Kidney capillary endothelial cell (primary cell): ENCODE data around the gene EFCC1.
A peak's percentile ranks its signal among the peaks of the same experiment; 100 is the strongest.

Experiments
- DNase-seq: peaks from one replicate; pipeline ENCODE4 v3.0.0-alpha.2; 2018; ENCODE audit warnings: low spot score

EFCC1 gene

DNA sequence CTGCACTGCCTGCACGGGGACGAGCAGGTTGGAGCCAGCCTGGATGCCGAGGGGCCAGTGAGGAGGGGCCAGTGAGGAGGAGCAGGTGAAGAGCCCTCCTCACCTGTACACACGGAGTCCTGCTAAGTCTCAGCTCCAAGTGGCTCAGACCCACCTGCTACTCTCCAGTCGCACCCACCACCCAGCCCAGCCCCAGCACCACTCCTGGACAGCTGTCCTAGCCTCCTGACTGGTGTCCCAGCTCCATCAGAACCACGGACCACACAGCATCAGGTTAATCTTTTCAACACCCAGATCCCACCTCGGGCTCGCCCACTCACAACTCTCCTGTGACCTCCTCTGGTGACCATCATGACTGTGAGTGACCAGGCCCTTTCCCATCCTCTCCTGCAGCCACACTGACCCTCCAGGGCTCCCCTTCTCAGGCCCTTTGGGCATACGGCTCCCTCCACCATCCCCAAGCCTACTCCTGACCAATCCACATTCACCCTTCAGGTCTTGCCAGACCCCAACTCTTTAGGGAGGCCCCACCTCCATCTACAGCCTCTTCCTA is 13.8 kb downstream of the EFCC1 start:
- DNase-seq = no peak

DNA sequence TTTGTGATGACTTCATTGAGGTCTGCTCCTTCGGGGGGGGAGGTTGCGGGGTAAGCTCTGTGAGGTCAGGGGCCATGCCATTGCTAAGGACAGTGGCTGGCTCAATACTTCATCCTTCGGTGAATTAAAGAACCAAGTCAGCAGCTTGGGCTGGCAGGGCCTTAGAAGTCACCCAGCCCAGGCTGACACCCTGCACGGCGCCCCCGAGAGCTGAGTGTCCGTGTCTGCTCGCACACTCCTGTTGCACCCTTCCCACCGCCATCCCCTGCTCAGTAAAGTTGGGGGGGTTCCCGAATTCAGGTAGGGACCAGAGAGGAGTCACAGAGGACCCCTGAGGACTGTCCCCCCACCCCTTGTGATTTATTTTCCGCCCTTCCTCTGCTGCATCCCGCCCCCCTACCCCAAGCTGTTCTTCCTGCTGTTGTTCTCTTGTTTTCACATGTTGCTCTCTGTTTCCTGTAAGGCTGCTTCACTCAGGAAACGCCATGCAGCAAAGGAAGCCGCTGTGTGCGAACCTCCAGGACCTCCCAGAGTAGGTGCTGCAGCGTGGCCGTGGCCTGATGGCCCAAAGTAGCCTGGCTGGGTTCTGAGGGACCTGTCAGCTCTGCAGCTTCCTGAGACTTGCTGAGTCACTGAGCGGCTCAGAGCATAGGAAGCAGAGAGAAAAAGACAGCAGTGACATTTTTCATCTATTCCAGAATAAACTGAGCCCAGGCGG is 14.4 kb downstream of the EFCC1 start:
- DNase-seq = peak; percentile 95

DNA sequence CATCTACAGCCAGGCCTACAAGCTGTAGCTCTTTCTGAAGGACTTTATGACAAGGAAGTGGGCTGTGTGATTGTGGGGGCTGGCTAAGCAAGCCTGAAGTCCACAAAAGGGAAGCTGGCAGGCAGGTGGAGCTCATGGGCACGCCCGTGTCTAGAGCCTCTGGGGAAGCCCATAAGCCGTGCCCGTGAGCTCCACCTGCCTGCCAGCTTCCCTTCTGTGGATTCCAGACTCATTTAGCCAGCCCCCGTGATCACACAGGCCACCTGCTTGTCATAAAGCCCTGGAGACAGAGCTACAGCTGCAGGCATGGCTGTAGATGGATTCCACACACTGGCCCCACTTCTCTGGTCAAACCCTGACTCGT is 15.2 kb downstream of the EFCC1 start:
- DNase-seq = peak; percentile 38

DNA sequence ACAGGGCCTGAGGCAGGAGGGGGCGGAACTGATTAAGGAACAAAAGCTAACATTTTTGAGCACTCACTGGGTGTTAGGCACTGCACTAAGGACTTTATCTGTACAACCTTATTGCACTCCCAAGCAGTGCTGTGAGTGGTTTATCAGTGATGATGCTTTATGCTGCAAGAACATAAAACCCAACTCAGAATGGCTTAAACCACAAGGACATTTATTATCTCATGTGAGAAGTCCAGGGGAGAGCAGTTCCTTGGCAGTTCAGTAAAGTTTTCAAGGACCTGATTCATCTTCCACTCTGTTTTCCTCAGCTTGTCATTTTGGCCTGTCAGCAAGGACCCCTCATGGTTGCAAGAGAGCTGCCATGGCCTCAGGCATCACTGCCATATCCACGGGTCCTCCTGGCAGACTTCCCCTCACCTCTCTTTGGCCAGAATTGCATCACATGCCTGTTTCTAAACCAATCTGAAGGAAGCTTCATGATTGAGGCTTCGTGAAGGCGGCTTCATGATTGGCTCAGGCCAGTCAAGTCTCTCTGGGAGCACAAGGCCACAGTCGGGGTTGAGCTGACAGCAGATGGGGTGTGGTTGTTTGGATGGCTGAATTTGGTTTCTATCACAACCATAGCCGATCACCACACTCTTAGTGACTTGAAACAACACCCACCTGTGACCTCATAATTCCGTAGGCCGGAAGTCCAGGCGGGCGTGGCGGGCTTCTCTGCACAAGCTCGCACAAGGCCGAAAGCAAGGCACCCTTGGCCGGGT is 15.8 kb downstream of the EFCC1 start:
- DNase-seq = peak; percentile 40

DNA sequence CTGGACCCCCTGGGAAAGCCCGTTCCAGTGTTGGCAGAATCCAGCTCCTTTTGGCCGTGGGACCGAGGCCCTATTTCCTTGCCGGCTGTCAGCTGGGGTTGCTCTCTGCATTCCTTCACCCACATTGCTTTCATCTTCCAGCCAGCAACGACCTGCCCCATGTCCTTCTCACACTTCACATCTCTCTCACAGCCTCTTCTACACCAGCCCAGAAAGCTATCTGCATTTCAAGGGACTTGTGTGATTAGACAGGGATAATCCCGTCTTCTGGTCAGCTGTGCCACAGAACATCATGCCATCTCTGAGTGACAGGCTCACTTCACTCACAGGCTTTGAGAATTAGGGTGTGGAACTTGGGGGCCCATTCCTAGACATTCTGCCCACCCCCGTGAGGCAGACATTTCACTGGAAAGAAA is 16.4 kb downstream of the EFCC1 start:
- DNase-seq = no peak

DNA sequence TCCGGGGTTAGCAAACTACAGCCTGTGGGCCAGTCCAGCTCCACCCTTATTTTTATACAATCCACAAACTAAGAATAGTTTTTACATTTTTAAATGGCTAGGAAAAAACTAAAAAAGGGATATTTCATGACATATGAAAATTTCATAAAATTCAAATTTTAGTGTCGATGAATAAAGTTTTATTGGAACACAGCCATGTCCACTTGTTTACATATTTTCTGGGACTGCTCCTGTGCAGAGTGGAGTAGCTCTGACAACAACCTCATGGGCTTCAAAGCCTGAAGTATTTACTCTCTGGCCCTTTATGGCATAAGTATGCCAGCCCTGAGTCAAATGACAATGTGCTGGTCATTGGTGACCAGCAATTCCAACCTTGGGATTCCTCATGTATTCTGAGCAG is 17.2 kb downstream of the EFCC1 start:
- DNase-seq = no peak

DNA sequence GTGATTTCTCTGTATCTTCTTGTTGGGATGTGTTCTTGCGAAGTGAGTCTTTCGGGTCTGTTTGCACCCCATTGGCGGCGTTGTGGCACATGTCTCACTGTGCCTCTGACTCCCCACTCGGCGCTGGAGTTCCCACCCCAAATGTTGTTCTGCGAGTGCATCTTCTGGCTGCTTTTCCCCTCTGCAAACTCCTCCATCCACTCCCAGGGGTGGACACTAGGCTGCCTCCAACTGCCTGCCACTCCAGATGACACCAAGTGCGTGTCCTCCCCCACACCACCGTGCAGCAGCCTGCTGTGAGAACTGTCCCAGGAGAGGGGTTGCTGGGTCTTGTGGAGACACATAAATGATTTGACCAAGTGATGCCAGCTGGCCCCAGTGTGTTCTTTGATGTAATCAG is 17.6 kb downstream of the EFCC1 start:
- no peak for DNase-seq

DNA sequence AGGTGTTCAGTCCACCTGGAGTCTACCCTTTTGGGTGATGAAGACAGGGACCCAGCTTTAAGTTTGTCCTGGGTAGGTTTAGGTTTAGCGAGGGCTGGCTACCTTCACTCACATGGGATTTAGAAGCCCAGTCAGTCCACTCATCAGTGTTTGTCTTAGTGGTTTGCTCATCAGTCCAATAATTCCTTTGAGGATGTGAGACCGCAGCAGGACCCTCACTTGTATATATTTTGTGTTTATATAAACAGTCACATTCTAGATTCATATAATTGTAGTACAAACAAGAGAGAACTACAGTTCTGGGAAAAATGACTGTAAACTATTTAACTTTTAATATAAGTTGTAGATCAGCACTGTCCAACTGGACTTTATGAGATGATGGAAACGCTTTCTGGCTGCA is 18.2 kb downstream of the EFCC1 start:
- DNase-seq = no peak

DNA sequence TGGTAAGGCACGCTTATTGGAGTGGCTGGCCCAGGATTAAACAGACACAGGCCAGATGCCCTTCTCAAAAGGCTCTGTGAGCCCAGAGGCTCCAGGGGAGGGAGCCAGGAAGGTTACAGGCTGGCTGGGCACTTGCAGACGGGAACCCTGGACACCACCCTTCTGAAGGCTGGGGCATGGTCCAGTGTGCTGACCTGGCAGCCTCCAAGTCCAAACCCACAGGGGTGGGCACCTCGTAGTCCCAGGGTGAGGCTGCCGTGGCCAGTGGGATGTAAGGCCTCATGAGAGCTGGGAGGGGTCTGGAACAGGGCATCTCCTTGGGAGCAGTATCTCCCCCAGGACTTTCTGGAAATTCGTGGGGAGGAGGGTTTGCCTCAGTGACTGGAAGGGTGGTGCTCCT is 19.6 kb downstream of the EFCC1 start:
- DNase-seq = no peak

DNA sequence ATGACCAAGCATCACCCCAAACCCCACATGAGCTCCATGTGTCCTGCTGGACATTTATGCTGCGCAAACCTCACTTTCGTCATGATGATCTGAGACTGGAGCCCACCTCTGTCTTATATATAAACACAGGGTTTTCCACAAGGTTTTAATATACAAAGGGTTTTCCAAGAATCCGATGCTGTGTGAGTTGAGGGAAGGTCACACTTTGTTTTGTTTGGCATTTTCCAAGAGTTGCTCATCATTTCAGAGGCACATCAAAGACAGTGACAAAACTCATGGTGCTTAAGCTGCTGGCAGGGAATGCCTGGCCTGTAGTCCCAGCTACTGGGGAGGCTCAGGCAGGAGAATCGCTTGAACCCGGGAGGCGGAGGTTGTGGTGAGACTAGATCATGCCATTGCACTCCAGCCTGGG is 20.0 kb downstream of the EFCC1 start:
- DNase-seq = no peak

DNA sequence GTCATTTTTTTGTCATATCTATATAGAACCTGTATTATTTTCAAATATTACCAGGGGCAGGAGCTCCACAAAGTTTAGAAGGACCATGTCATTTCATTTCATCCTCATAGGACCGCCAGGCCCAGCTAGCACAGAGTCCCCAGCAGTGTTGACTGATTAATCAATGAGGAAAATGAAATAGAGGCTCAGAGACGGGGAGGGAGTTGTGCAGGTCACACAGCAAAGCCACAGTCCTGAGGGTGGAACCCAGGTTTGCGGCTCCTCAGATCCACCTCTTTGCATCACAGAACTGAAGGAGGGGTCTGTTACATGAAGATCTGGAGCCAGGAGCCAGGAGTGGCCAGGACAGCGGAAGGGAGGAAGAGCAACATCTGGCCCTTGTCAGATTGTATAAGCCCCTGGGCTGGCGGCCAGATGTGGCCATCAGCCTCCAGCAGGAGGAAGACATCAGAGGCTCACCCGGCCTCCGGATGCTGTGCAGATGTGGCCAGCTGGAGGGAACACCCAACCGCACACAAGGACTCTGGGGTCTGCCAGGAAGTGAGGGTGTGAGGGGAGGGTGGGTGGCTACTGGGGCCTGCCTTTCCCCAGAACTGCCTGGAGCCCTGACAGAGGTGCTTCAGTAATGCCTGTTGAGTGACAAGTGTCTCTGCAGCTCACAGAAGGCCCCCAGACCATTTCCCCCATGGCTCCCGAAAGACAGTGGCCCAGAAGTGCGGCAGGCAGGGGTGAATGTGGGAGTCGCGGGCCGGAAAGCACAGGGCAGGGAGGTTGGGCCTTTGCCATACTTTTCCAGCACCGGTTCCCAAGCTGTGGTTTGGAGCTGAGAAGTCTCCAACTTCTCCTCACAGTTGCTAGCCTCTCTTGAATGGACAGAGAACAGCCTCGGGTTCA is 21.3 kb downstream of the EFCC1 start:
- no peak for DNase-seq

DNA sequence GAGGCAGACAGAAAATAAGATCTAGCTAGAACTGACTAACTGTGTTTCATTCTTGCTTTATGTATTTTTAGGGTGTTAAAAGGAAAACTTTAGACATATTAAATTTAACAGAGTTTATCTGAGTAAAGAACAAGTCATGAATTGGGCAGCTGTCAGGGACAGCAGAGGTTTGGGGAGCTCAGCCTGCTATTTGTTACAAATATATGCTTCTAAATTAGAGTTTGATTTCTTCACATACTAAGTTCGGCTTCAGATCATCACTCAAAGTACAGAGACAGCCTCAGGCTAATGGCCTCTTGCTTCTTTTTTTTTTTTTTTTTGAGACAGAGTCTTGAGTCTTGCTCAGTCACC is 21.9 kb downstream of the EFCC1 start:
- DNase-seq = no peak

DNA sequence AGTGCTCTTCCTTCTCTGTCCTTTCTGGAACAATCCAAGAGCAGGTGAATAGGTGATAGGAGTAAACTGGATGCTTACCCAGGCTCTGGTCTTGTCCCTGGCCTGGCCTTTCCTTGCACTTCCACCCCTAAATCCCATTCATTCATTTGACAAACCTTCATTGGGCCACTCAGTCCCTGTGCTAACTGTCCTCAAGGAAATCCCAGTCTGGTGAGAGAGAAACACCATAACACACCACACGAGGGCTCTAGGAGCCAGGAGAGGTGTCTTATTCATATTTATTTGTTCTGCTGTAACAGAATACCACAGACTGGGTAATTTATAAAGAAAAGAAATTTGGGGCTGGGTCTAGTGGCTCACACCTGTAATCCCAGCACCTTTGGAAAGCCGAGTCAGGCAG is 22.8 kb downstream of the EFCC1 start:
- no peak for DNase-seq

DNA sequence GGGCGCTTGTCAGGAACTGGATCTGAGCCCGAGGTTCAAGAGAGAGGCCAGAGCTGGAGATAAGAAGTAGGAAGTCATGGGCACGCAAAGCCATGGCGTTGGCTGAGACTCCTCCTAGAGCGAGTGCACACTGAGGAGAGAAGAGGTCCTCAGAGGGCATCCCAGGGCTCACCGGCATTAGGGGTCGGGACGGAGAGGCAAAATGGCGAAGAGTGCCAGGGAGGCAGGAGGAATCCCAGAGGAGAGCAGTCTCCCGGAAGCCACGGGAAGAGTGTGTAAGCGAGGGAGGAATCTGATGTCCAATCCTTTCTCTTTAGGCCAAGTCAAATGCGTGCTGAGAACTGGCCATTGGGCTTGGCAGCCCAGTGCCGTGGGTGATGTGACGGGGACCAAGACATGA is 24.0 kb downstream of the EFCC1 start:
- no peak for DNase-seq

DNA sequence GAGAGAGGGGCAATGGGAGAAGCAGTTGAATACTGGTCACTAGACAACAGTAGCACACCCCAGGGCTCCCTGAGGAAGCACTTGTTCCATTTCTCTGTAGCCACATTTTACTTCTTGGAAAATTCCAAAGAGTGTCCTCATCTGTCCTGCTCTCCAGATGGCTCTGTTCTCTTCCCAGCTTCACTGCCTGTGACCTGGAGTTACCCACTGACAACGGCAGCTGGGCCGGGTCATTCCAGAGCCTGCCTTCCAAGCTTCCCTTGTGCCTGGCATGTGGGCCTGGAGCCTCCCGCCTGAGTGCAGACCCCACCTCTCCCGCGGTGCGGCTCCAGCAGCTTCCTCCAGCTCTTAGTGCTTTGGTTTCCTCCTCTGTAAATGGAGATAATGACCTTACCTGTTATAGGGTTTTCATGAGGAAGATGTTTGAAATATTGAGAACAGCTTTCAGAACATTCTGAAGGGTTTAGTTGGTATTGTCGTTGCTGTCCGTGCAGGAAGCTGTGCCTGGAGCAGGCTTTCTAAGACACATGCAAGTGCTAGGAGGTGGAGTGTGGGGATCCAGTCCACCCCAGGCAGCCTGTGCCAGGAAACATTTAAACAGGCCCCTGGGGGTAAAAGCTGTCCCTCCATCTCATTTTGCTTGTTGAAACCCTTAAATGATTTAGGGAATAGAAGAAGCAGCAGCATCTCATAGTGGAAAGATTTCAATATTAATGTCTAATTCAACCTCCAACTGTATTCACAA is 24.8 kb downstream of the EFCC1 start:
- no peak for DNase-seq

DNA sequence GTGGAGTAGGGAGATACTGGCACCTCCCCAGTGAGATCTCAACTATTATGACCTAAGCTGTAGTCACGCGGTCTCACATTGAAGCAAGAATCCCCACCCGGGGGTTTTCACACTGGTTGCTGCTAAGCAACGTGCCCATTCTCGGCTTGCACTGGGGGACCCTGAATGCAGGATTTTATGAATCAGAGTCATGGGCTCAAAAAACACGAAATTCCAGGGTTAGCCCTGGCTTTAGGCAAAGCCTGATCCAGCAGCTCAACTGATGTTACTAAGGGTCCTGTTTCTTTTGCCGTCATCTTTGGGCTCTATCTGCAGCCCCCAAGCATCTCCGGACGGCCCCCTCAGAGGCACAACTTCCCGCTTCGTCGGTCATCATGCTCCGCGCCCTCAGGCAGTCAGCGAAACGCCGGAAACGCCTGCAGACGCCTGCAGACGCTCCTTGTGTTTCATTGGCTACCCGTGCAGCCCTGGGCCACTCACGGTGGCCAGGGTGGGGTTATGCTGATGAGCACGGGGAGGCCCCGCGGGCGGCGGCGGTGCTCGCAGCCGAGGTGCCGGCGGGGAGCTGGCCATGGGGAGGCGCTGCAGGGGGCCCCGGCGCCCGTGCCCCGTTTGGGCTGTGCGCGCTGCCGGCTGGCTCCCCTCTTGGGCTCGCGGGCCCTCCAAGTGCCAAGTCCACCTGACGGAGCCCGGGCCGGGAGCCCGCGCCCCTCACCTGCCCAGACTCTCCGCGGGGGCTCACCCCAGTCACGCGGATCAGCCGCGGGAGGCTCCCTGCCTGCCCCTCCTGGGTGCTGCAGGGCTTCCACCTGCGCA is 25.8 kb downstream of the EFCC1 start:
- DNase-seq = peak; percentile 87

DNA sequence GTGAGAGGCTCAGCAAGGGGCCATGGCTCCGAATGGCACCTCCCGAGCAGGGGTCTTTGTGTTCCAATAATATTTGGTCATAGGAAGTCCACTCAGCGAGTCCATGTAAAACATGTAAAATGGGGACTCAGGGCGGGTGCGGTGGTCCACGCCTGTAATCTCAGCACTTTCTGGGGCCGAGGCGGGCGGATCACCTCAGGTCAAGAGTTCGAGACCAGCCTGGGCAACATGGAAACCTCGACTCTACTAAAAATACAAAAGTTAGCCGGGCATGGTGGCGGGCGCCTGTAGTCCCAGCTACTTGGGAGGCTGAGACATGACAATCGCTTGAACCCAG is 26.4 kb downstream of the EFCC1 start:
- no peak for DNase-seq

DNA sequence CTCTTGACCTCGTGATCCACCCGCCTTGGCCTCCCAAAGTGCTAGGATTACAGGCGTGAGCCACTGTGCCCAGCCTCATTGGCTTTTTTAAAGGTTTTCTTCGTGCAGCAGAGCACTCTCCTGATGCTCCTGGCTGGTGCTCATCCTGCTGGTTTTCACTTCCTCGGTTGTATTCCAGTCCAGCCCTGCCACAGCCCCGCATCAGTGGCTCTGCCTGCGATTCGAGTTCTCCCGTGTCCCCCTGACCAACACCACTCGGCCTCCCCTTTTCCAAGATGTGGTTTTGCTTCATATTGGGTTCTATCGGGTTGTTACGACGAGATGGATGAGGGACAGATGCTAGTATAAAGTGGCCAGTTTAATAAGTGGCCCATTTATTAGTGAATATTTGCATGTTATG is 27.8 kb downstream of the EFCC1 start:
- no peak for DNase-seq

DNA sequence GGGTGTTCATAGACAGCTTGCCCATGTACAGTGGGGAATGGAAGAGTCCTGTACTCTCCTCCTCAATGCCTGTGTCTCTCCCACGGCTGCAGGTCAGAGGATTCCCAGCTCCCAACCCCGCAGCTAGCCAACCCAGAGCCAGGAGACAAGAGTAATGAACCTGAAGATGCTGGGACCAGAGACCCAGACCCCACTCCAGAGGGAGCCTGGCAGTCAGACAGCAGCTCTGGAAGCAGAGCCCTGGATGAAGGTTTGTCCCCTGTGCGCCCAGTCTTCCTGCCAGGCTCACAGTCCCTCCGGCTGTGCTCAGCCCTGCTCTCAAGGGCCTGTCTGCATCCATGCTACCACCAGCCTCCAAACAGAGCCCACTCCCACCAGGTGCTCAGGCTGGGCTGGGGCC is 29.5 kb downstream of the EFCC1 start:
- DNase-seq = no peak

DNA sequence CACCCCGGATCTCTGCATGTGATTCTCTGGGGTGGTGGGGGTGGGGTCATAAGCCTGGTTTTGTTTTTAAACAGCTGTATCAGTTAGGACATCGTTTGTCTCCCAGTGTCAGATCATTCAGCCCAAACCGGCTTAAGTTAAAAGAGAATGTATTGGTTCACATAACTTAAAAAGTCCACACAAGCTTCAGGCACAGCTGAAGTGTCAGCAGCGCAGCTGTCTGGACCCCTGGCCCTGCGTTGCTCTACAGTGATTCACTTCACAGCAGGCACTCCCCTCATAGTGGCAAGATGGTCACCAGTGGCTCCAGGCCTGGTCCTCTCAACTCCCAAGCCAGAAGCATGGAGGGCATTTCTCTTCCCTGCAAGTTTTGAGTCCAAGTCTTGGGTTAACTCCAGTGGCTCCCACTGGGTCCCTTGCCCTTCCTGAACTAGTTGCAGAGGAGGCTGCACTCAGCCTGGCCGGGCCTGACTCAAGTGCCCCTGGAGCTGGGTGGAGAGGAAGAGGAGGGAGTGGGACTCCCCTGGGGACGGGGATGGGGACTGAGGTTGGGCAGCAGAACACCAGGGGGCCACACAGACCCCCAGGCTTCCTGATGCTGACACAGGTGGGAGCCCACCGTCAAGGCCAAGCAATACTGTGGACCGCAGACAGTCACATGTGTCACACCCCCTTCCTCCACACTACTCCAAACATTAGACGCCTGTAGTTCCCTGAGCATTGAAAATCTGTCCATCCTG is 30.5 kb downstream of the EFCC1 start:
- DNase-seq = no peak
